Measurements from ENCODE around the gene MFGE8.

Gene MFGE8

DNA sequence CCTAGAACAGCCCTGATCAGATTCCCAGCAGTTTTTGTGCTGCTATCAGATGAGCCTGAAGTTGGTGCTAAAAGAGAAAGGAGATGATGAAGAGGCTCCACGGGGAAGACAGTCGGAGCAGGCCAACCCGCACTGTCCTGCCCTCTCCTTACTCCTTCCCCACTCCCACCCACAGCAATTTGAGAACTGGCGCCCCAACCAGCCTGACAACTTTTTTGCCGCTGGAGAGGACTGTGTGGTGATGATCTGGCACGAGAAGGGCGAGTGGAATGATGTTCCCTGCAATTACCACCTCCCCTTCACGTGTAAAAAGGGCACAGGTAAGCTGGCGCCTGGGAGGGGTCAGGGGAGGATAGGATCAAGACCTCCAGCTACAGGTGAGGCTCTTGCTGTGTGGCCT, 40.5 kb downstream of the MFGE8 start:
- no peak for DNase-seq (ENCODE audit: low spot score)

DNA sequence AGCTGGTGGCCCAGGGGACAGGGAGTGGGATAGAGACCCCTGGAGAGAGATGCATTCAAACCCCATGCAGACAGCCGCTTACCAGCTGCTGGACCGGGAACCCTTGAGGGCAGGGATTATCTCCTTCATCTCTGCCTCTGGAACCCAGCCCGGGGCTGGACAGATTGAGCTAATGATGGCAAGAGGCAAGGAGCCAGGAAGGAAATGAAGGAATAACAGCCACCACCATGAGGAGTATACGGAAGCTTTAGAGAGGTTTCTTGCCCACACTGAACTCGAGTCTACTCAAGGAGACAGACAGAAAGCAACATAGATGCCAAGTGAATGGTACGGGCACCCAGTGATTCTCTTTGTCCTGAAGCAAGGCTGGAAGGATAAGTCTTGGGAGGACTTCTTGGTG, 41.1 kb downstream of the MFGE8 start:
- no peak for DNase-seq (ENCODE audit: low spot score)

GRCh38 chr15:88871313-88871712, 41.9 kb downstream of the MFGE8 start:
- no peak for DNase-seq (ENCODE audit: low spot score)

DNA sequence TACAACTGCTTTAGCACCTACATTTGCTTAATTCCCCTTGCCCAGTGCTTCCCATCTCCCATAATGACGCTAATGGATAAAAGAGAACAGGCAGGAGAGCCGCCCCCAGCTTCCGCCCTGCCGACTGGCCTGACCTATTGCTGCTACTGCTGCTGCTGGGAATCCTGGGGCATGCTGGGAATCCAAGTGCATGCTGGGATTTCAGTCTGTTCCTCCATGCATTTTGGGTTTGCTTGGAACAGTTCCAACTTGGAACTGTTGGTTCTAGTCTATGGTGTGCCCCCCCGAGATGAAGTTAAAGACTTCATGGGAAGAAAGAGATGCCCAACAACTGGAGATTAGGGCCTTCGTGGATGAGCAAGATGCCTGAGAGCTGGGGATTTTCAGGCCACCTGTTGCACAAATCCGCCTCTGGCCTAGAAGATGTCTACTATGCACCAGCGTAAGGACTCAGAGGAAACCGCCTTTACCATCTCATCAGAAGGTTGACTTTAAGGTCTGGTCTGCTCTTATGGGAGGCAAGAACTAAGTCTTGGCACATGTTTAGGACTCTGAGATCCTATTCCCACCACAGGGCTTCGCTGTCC, 46.8 kb downstream of the MFGE8 start:
- no peak for DNase-seq (ENCODE audit: low spot score)

GRCh38 chr15:88865498-88866099, 47.6 kb downstream of the MFGE8 start:
- no peak for DNase-seq (ENCODE audit: low spot score)

DNA sequence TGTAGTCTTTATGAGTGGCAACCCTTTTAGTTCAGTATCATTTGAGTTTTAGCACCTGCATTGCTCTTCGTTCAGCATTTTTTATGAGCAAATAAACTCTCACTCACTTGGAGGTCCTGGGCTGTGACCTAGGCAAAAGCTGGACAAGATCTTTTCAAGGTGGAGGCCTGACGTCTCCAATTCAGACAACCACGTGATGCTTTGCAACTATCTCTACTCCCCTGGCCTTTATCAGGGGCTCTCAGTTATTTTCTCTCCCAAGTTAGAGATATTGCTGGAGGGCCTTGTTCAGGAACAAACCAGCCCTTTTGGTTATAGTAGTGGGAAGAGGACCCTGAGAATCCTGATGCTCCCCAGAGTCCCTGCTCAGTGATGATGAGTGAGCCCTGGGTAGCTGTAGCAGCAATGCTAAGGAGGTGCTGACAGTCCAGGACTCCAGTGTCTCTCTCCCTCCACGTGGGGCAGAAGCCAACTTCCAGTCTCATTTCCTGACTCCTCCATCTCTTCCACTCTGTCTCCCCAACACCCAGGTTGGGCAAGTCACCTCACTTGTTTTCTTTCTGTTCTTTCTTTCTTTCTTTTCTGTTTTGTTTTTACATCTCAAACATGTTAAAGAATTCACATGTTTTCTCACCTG, 48.2 kb downstream of the MFGE8 start:
- DNase-seq (ENCODE audit: low spot score): no peak

GRCh38 chr15:88863412-88863811, 49.8 kb downstream of the MFGE8 start:
- DNase-seq (ENCODE audit: low spot score): no peak

DNA sequence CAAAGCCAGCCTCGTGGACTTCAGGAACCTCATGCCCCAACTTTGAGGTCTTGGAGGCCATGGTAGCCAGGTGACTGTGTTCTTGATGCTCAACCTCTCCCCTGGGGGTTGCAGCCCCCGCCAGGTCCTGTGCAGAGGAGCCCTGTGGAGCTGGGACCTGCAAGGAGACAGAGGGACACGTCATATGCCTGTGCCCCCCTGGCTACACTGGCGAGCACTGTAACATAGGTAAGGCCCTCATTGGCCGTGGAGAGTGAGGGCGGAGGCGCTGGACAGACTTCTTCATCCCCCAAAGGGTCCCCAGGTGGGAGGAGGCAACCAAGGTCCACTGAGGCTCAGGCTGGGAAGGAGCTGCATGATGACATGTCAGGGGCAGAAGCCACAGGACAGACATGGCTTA, 53.0 kb downstream of the MFGE8 start:
- DNase-seq (ENCODE audit: low spot score): no peak

- no peak for DNase-seq (ENCODE audit: low spot score)
Observed at GRCh38 chr15:88859550-88859949, 53.6 kb downstream of the MFGE8 start.

- DNase-seq (ENCODE audit: low spot score): no peak
Observed at GRCh38 chr15:88858934-88859333, 54.2 kb downstream of the MFGE8 start.

DNA sequence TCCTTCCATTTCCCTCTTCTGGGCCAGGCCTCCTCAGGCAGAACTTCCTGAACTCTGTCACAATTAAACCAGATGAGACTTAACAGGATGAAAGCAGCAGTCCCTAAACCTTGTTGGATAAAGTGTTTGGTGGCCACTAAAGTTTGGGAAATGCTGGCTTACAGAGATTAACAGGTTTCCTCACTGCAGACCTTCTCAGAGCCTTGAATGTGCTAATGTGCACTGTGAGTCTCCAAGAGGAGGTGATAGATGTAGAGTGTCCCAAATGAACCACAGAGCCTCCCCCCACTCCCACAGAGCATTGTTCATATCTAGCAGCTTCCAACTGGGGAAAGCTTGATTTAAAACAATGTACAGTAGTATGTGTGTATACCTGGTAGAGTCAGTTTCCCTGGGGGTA, 60.7 kb downstream of the MFGE8 start:
- no peak for DNase-seq (ENCODE audit: low spot score)

DNA sequence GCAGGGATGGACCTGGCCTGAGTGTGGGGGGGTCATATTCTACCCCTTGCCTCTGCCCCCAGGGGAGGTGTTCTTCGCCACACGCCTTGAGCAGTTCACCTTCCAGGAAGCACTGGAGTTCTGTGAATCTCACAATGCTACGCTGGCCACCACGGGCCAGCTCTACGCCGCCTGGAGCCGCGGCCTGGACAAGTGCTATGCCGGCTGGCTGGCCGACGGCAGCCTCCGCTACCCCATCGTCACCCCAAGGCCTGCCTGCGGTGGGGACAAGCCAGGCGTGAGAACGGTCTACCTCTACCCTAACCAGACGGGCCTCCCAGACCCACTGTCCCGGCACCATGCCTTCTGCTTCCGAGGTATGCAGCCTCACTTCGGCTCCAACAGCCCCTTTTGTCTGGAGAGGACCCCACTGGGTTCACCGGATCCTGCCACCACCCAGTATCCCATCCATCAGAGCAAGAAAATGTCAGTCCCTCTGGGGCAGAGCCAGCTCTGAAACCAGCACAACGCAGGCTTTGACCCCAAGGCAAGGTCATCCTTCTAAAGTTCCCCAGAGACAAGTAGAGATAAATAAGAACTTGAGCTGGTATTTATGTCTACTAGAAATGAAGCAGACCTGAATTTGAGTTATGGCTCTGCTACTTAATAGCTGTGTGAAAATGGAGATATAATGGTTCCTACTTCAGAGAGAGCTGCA, 63.7 kb downstream of the MFGE8 start:
- DNase-seq (ENCODE audit: low spot score): no peak
